ENCODE data around the gene AKAP17A. TPM values are rescaled to one million over a fixed set of nuclear protein-coding genes. Genes with fewer than 3 reads are reported as not detected.
A peak's percentile ranks its signal among the peaks of the same experiment; 100 is the strongest.

Gene AKAP17A
- total RNA-seq, 1 experiment from 2014 or later = 35.4 TPM

DNA sequence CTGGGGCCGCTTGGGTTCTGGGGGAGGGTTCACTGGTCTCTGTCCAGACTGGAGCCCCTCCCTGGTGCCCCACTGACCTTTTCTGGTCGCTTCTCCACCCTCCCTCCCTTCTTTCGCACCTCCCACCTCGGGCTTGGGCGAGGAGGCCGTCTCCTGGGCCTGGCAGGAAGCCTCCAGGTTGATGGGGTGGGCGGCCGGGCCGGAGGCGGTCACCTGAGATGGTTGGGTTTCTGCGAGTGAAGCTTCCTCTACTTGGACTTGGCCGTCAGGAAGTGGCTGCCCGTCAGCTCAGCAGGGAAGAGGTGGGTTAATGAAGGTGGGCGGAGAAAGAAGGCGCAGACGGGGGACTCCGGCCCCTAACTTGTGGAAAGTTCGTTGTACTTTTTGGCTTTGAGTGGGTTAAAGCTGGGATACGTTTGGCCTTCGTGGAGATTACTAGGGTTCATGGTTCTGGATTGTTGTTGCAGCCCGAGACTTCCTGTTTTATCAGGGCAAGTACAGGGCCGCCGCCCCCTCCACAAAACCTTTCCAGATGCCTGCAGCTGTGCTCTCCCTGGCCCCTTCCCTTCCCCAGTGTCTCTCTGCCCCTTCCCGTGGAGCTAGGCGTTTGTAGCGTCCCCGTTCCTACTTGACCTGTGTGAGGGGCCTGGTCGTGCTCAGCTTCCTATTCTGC, 1.2 kb downstream of the AKAP17A start:
- Histone ChIP-seq H3K79me2 (ENCODE audit: insufficient read depth, low read length) (peaks cover 57% of the 10 kb centered on the region), H3K27me3 (ENCODE audit: insufficient read depth, low read length) (no peaks in the 10 kb centered on the region), H3K27ac (ENCODE audit: low read depth, low read length) (peak overlapping the region; percentile 59), H3K4me1 (ENCODE audit: control insufficient read depth in 1 of 2, insufficient read depth in 2 of 2, low read length in 2 of 2) (peaks cover 0 to 6% of the 10 kb centered on the region in 2 experiments; a peak in 2 of 4 replicates), H3K4me3 (replicated peaks in 1 of 2; ENCODE audit: low read depth in 1 of 2, low read length in 2 of 2) (peak overlapping the region; percentile 80 to 86), H3K9me3 (ENCODE audit: control insufficient read depth in 1 of 2, insufficient read depth in 1 of 2, low read depth in 1 of 2, low read length in 2 of 2) (no peaks in the 10 kb centered on the region), H3K4me2 (ENCODE audit: low read length) (peak overlapping the region; percentile 73), H3K9ac (ENCODE audit: low read length) (peak overlapping the region; percentile 76), H3K9me2 (ENCODE audit: insufficient read depth) (no peaks in the 10 kb centered on the region), H4K20me1 (ENCODE audit: insufficient read depth) (no peaks in the 10 kb centered on the region), H3K36me3 (ENCODE audit: control insufficient read depth in 1 of 2, insufficient read depth in 2 of 2, low read length in 2 of 2) (peaks cover 9 to 27% of the 10 kb centered on the region in 2 experiments; a peak in 3 of 4 replicates), H2AFZ (ENCODE audit: low read depth, low read length, poor library complexity, severe bottlenecking) (no peak overlapping the region)
- POLR2A ChIA-PET = no interaction called here
- RAD21 ChIA-PET (ENCODE audit: low non-redundant PET in 1 of 2, low total read pairs in 2 of 2, uncharacterized antibody in 2 of 2, unreplicated experiment in 2 of 2) = no interaction called here
- CTCF ChIA-PET = no interaction called here
- no TSS peak for BruUV-seq (replicated peaks)
- intact Hi-C loops (cut with micrococcal nuclease) = no loop called here
- TF ChIP-seq FOSL1 (IDR thresholded peaks at IDR 0.05; ENCODE audit: low read depth) = no peak
- TF ChIP-seq, protein P1, sequence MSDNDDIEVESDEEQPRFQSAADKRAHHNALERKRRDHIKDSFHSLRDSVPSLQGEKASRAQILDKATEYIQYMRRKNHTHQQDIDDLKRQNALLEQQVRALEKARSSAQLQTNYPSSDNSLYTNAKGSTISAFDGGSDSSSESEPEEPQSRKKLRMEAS (IDR thresholded peaks at IDR 0.05) = no peak
- no peak for TF ChIP-seq POLR2A (IDR thresholded peaks at IDR 0.05; ENCODE audit: borderline replicate concordance, extremely low read depth, insufficient read depth, insufficient read length)
- no peak for TF ChIP-seq ELF1 (IDR thresholded peaks at IDR 0.05; ENCODE audit: borderline replicate concordance, low read depth)
- DNase-seq (ENCODE audit: low read depth, low spot score) = no peak
- peak; percentile 10; the same call in 1 of the 2 replicates for ATAC-seq

DNA sequence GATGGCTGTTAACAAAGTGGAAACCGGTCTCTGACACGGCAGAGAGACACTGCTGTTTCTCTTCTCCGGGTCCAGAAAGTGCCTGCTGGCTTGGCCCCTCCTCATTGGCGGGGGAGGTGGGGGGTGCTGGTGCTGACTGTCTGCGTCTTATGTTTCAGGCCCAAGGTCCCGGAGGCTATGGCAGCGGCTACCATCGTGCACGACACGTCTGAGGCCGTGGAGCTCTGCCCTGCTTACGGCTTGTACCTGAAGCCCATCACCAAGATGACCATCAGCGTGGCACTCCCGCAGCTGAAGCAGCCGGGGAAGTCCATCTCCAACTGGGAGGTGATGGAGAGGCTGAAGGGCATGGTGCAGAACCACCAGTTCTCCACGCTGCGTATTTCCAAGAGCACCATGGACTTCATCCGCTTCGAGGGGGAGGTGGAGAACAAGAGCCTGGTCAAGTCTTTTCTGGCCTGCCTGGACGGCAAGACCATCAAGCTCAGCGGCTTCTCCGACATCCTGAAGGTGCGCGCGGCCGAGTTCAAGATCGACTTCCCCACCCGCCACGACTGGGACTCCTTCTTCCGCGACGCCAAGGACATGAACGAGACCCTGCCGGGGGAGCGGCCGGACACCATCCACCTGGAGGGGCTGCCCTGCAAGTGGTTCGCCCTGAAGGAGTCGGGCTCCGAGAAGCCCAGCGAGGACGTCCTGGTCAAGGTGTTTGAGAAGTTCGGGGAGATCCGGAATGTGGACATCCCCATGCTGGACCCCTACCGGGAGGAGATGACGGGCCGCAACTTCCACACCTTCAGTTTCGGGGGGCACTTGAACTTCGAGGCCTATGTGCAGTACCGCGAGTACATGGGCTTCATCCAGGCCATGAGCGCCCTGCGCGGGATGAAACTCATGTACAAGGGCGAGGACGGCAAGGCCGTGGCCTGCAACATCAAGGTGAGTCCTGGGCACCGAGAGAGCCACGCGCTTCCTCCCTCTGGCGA, 2.2 kb downstream of the AKAP17A start:
- peaks cover 0 to 6% of the 10 kb centered on the region in 2 experiments; a peak in 2 of 4 replicates for H3K4me1 ChIP-seq (ENCODE audit: control insufficient read depth in 1 of 2, insufficient read depth in 2 of 2, low read length in 2 of 2)
- TF ChIP-seq SRF (IDR thresholded peaks at IDR 0.05; ENCODE audit: low read depth) = no peak
- no peak for TF ChIP-seq ELF1 (IDR thresholded peaks at IDR 0.05; ENCODE audit: borderline replicate concordance, low read depth)
- no peak for TF ChIP-seq EGR1 (IDR thresholded peaks at IDR 0.05; ENCODE audit: low read depth)
- no peak for TF ChIP-seq POLR2A (IDR thresholded peaks at IDR 0.05; ENCODE audit: borderline replicate concordance, extremely low read depth, insufficient read depth, insufficient read length)
- no peak for TF ChIP-seq SIN3A (IDR thresholded peaks at IDR 0.05; ENCODE audit: low read depth)
- TF ChIP-seq CBX3 (IDR thresholded peaks at IDR 0.05; ENCODE audit: low read depth) = no peak
- TF ChIP-seq EZH2phosphoT487 (IDR thresholded peaks at IDR 0.05; ENCODE audit: borderline replicate concordance) = no peak
- TF ChIP-seq, protein P2, sequence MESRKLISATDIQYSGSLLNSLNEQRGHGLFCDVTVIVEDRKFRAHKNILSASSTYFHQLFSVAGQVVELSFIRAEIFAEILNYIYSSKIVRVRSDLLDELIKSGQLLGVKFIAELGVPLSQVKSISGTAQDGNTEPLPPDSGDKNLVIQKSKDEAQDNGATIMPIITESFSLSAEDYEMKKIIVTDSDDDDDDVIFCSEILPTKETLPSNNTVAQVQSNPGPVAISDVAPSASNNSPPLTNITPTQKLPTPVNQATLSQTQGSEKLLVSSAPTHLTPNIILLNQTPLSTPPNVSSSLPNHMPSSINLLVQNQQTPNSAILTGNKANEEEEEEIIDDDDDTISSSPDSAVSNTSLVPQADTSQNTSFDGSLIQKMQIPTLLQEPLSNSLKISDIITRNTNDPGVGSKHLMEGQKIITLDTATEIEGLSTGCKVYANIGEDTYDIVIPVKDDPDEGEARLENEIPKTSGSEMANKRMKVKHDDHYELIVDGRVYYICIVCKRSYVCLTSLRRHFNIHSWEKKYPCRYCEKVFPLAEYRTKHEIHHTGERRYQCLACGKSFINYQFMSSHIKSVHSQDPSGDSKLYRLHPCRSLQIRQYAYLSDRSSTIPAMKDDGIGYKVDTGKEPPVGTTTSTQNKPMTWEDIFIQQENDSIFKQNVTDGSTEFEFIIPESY (IDR thresholded peaks at IDR 0.05; ENCODE audit: extremely low read depth, insufficient replicate concordance, low read length) = no peak
- ChIA-PET POLR2A (no interaction called here), CTCF (no interaction called here), RAD21 (ENCODE audit: low non-redundant PET in 1 of 2, low total read pairs in 2 of 2, uncharacterized antibody in 2 of 2, unreplicated experiment in 2 of 2) (no interaction called here)
- H3K27me3 ChIP-seq (ENCODE audit: insufficient read depth, low read length) = no peaks in the 10 kb centered on the region
- DNase-seq (ENCODE audit: low read depth, low spot score) = no peak
- peaks cover 11 to 27% of the 10 kb centered on the region in 2 experiments; a peak in 3 of 4 replicates for H3K36me3 ChIP-seq (ENCODE audit: control insufficient read depth in 1 of 2, insufficient read depth in 2 of 2, low read length in 2 of 2)
- no peak overlapping the region for H3K9ac ChIP-seq (ENCODE audit: low read length)
- intact Hi-C loops (cut with micrococcal nuclease) = no loop called here
- H3K9me2 ChIP-seq (ENCODE audit: insufficient read depth) = no peaks in the 10 kb centered on the region
- no peaks in the 10 kb centered on the region for H4K20me1 ChIP-seq (ENCODE audit: insufficient read depth)
- no peak overlapping the region for H2AFZ ChIP-seq (ENCODE audit: low read depth, low read length, poor library complexity, severe bottlenecking)
- H3K4me2 ChIP-seq (ENCODE audit: low read length) = peak overlapping the region; percentile 73
- peaks cover 64% of the 10 kb centered on the region for H3K79me2 ChIP-seq (ENCODE audit: insufficient read depth, low read length)
- H3K9me3 ChIP-seq (ENCODE audit: control insufficient read depth in 1 of 2, insufficient read depth in 1 of 2, low read depth in 1 of 2, low read length in 2 of 2) = no peaks in the 10 kb centered on the region
- H3K4me3 ChIP-seq (replicated peaks in 1 of 2; ENCODE audit: low read depth in 1 of 2, low read length in 2 of 2) = peak overlapping the region; percentile 80 to 86; a peak in 2 of 4 replicates
- H3K27ac ChIP-seq (ENCODE audit: low read depth, low read length) = no peak overlapping the region
- TSS peak; percentile 24 for BruUV-seq (replicated peaks)
- no peak for ATAC-seq
